HS-5 (cell line): Measurements from ENCODE around the gene TMEM109.

ENCODE experiments used
- DNase-seq: peaks from one replicate; pipeline ENCODE4 v3.0.0-alpha.2; 2012; ENCODE audit warnings: low read depth

Gene TMEM109

GRCh38 chr11:60942219-60942618, 28.3 kb downstream of the TMEM109 start:
- DNase-seq, result no peak

DNA sequence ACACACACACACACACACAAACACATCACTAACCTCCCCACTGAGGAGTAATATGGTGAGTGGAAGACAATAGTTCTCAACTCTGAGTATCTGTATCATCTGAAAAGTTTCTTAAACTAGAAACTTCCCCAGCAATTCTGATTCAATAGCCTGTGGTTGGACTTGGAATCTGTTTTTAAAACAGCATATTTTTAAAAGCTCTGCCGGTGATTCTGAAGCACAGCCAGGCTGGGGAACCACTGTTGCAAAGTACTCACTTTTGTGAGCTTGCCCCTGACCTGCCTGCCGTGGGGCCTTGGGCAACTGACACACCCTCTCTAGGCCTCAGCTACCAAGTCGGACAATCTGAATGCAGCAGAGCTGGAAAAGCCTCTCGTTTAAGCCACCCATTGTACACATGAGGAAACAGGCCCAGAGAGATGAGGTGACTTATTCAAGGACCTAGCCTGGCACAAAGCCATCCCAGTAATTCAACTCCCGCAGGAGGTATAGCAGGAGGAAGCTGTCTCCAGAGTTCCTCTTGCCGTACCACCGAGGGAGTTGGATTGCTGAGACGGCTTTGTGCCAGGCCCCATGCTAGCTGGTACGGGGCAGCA, 29.1 kb downstream of the TMEM109 start:
- DNase-seq, result no peak

- DNase-seq, result no peak
These were observed 30.7 kb downstream of the TMEM109 start for GRCh38 chr11:60944490-60945294.

GRCh38 chr11:60945295-60945667, 31.3 kb downstream of the TMEM109 start:
- DNase-seq, result no peak

GRCh38 chr11:60946601-60947264, 32.8 kb downstream of the TMEM109 start:
- DNase-seq, result no peak

DNA sequence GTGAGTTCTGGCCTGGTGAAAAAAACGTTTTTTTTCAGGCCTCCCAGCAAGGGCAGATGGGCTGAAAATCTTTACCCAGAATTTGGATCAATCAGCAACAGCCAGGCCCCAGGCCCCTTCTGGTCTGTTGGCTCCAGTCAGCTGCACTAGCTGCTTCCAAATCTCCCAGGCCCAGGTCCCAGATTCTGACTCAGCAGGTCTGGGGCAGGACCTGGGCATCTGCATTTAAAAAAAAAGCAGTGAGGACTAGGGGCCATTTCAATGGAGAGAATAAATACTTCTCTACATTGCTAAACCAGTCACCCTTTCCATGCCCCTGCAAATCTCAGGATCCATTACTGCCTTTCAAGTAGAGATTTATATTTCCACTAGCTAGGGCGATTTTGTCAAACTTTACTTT, 33.7 kb downstream of the TMEM109 start:
- DNase-seq, result no peak

- no peak for DNase-seq
These were observed 34.3 kb downstream of the TMEM109 start for GRCh38 chr11:60948250-60948649.

DNA sequence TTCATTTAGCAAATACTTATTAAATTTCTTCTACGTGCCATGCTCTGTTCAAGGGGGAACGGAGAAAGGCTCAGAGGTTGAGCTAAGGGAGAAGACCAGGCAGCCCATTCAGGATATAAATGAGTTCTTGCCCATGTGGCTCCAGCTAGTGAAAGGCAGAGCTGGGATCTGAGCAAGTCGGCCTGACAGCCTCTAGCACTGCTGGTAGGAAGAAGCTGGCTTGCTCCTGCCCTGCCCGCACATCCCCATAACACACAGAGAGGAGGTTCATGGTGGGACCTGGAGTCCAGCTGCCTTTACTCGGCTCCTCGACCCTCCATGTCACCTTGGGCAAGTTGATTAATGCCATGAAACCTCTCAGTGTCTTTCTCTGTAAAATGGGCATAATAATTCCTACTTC, 36.1 kb downstream of the TMEM109 start:
- DNase-seq, result no peak

- DNase-seq, result no peak
These were observed 37.1 kb downstream of the TMEM109 start for GRCh38 chr11:60950933-60951605.

- DNase-seq, result no peak
These were observed 37.6 kb downstream of the TMEM109 start for GRCh38 chr11:60951606-60951903.

GRCh38 chr11:60951904-60952741, 38.2 kb downstream of the TMEM109 start, which contains the start of gene SLC15A3:
Gene SLC15A3, minus strand, starts transcription at chr11:60952176. Its CDS starts 625 bp downstream, at chr11:60951551.
- DNase-seq, result peak; percentile 11

DNA sequence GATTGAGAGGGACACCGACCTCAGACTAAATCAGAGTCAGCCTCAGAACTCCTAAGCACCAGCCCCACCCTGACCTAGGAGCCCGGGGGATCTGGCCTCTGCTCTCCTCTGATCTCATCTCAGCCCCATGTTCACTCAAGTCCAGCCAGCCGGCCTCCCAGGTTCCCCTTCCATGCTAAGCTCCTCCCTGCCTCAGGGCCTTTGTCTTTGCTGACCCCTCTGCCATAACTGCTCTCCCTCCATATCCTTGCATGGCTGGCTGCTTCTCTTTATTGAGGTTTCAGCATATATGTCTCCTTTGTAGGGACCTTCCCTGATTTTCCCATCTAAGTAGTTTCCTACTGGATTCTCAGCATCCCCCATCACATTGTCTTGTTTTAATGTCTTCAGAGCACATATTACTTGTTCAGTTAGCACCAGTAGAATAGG, 38.8 kb downstream of the TMEM109 start:
- DNase-seq, result no peak

GRCh38 chr11:60953781-60954180, 39.8 kb downstream of the TMEM109 start:
- DNase-seq, result no peak

- DNase-seq, result no peak
These were observed 40.5 kb downstream of the TMEM109 start for GRCh38 chr11:60954421-60954820.

DNA sequence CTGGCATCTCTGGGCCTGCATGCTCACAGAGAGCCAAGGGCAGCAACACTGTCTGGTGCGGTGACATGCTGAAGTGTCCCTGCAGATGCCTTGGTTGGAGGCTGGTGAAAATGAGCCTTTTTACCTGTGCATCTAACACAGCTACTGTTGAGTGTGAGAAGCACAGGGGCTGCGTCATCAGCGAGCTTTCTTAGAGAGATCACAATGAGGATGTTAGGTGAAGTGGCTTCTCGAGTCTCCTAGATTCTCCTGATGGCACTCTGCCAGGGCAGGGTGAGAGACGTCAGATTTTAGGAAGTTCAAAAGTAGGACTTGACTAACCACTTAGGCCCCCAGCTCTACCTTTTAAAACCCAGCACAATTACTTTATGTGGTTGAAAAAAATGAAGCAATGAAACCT, 41.6 kb downstream of the TMEM109 start:
- no peak for DNase-seq

GRCh38 chr11:60957188-60957587, 43.2 kb downstream of the TMEM109 start:
- no peak for DNase-seq

- DNase-seq, result no peak
These were observed 45.5 kb downstream of the TMEM109 start for GRCh38 chr11:60959431-60959830.

DNA sequence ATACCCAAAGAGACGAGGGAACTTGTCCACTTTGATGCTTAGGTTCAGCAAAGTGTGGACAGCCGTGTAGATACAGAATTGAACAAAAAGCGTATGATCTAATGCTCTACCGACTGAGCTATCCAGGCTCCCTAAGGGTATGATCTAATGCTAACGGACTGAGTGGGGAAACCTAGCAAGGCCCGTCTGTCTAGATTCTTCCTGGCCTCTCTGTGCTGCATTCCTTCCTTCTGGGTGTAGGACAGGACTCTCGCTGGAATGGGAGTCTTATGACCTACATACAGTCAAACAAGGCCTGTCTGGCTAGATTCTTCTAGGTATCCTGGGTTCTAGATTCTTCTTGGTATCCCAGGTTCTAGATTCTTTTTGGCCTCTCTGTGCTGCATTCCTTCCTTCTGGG, 46.4 kb downstream of the TMEM109 start:
- no peak for DNase-seq

GRCh38 chr11:60964801-60965200, 50.8 kb downstream of the TMEM109 start:
- DNase-seq, result no peak

DNA sequence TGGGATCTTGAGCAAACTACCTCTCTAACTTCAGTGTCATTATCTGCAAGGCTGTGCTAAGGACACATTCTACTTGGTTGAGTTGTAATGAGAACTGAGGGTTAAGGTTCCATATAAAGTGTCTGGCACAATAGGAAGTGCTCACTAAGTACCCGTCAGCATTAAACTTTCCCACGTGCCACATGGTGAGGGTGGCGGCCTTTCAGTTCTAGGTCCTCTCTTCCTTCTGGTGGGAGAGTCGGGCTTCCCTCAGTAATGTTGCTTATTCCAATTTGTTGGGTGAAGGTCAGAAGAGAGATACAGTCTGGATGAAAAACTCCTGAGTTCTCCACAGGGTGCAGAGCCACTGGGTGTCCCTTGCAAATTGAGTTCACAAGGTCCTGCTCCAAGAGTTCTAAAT, 52.9 kb downstream of the TMEM109 start:
- DNase-seq, result no peak

- DNase-seq, result no peak
These were observed 54.3 kb downstream of the TMEM109 start for GRCh38 chr11:60968223-60968622.

DNA sequence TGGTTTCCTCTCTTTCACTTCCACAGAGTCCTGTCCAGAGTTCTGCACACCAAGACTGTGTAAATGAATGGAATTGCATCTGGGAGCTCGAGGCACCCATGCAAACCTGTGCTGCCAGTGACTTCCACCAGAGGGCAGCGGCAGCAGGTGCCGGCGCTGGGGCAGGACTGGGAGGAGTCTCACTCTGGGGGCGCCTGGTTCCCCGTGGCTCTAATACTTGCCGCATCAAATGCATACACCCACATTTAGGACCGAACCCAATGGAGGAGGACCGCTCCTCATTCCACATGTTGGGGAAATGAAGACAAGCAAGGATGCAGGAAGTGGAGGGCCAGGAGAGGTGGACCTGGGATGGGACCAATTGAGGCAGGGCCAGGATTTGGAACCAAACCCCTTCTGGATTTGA, 56.4 kb downstream of the TMEM109 start:
- no peak for DNase-seq
